Medulla oblongata (tissue), 1 donor: Measurements from ENCODE around the gene NOP14.
"Not testable (repeated sequence)": the region's sequence is repeated elsewhere in the genome, so short reads cannot be mapped to it uniquely, and the experiment has no call there.

Experiments
- DNase-seq: peaks from one replicate; pipeline ENCODE4 v3.0.0-alpha.2; 2015; ENCODE audit errors: extremely low spot score

Gene NOP14

DNA sequence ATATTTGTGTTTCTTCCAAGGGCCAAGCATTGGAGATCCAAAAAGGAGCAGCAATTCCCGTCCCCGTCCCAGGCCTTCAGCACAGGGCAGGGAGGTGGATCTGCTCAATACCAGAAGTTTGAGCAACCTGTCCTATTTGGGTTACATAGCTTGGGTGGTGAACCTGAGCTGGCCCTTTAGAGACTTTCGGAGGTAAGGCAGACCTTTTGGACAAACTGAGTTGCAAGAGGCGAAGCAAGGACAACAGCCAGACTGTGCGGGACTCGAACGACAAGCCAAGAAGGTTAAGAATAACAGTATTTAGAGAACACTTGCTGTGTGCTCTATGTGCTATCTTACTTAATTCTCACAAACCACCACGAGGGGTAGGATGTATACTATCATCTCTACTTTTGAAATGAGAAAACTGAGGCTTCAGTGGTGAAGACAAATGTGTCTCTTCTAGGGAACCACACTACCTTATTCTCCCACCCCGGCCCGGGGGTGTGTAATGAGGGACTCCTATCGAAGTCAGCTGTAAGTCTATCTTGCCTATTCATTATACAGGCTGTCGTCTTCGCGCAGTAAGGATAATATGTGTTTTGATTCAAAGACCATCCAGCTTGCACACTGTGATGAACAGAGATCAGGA, 1.3 kb downstream of the NOP14 start:
- no peak for DNase-seq

DNA sequence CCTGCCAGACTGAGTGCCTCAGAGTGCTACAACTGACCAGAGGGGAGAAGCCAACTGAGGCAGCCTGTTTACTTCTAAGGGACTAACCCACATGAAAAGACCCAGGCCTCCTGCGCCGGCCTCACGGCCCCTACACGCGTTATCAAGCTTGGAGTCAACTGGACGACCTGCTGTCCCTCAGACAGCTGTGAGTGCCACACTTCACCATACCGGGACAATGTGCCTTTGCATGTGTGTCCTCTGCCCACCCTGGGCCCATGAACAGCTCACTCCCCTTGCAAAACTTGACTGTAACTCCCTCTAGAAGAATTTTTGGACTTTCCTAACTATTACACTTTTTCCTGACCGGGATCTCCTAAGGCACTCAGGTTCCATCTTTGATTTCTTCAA, 1.8 kb downstream of the NOP14 start:
- no peak for DNase-seq

DNA sequence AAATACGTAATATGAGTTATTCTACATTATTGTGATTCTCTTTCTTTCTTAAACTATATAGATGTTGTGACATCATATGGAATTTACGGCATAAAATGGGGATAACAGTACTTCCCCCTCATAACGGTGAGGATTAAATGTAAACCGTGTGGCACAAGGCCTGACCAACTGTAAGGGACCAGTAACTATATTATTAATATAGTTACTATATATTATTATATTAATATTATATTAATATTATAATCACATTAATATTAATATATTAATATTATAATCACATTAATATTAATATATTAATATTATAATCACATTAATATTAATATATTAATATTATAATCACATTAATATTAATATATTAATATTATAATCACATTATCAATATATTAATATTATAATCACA, 2.8 kb downstream of the NOP14 start:
- not testable (repeated sequence) for DNase-seq

DNA sequence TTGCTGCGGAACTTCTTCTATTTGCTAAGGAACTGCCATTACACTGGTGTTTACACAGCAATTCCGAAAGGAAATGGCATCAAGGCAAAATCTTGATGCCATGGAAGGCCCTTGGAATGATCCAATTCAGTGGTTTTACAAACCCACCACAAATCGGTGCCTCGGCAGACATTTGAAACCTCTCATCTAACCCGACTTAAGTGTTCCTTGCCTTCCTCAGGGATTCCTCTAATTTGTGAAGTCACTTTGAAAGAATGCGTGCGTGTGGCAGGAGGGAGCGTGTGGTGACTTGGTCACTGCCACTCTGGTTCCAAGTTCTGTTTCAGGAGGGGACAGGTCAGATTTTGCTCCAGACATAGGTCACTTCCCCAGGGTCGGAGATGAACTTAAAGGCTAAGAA, 4.8 kb downstream of the NOP14 start:
- no peak for DNase-seq

DNA sequence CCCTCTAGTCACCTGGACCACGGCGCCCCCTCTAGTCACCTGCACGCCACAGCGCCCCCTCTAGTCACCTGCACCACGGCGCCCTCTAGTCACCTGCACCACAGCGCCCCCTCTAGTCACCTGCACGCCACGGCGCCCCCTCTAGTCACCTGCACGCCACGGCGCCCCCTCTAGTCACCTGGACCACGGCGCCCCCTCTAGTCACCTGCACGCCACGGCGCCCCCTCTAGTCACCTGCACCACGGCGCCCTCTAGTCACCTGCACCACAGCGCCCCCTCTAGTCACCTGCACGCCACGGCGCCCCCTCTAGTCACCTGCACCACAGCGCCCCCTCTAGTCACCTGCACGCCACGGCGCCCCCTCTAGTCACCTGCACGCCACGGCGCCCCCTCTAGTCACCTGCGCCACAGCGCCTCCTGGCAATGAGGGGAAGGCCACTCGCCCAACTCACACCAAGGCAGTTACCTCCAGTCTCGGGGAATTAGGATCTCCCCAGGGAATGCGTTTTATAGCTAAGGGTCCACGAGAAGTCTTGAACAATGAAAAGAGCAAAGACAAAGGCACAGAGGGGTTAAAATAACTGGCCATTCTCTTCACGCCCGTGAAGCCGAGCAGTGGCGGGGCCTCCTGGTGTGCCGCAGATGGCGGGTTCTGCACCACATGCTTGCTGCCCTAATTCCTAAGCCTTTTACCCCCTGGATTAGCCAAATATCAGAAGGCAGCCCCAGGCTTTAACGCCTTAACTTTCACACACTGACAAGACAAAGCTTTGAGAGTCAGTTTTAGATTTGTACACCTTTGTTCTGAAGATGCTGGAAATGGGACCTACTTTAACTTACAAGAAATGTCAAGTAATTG, 7.8 kb downstream of the NOP14 start:
- not testable (repeated sequence) for DNase-seq

DNA sequence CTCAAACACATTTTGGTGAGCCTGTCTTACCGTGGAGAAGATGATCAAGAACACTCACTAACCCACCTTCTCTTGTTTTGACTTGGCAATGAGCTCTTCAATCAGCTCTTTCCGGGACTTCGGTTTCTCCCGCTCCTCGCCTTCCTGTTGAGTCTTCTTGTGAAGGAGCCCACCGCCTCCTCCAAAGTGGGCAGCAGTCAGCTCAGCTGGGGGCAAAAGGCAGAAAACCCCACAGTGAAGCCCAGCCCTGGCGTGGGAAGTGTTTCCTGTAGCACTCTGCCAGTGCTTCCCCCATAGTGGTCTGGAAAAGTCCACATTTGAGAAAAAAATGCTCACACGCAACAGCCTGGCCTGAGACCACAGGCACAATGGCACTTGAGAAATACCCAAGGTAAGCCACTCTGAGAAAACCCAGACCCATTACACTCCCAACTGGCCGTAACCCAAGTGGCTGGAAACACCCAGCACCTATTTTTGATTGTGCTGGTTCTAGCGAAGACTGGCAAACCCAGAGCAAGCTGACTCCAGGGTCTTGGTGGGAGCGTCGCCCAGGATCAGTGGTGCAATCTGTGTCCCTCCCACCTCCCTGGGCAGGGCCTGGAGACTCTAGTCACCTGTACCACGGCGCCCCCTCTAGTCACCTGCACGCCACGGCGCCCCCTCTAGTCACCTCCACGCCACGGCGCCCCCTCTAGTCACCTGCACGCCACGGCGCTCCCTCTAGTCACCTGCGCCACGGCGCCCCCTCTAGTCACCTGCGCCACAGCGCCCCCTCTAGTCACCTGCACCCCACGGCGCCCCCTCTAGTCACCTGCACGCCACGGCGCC, 8.6 kb downstream of the NOP14 start:
- no peak for DNase-seq

DNA sequence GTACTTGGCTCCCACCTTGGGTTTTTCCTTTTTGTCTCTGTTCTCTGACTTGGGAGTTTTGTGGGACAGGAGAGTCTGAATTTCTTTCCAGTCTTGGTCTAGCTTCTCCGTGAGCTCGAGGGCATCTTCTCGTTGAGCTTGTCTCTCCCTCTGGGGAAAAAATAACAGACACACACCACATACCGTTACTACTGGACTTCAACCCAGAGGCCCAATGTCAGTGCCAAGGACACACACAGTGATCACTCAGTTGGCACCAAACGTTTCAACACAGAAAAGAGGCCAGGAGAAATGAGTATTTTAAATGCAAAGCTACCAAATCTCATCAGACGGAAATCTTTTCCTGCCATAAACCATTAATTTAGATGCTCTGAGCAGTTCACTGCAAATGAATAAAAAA, 9.7 kb downstream of the NOP14 start:
- no peak for DNase-seq

DNA sequence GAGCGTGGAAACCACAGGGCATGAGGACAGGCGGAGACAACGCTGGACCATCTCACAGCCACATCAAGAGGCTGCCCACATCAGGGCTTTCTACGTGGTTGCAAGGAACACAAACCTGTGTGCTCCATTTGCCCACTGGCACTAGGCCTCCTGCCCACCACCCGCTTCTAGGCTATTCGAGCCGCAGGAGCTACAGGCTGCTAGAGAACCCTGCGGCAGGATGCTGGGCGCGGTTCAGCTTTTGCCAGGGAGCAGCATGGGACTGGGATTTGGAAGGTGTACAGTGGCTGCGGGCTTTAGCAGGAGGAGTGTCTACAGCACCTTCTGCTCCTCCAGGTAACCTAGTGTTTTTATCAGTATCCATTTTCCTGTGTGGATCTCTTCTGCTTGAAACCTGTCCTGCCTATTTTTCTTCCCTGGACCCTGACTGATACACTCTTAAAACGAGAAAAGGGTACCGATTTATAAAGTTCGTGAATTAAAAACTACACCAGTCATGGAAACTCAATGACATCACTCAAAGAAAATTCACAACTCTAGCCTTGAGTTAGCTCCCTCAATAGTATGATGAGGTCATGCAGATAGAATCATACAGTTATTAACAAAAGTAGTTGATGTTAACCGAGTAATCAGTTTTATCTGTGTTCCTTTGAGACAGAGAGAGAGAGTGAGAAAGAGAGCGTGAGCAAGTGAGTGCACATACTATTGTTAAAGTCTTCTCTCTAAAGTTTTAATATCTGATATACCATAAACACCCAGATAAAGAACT, 12.8 kb downstream of the NOP14 start:
- DNase-seq = no peak

DNA sequence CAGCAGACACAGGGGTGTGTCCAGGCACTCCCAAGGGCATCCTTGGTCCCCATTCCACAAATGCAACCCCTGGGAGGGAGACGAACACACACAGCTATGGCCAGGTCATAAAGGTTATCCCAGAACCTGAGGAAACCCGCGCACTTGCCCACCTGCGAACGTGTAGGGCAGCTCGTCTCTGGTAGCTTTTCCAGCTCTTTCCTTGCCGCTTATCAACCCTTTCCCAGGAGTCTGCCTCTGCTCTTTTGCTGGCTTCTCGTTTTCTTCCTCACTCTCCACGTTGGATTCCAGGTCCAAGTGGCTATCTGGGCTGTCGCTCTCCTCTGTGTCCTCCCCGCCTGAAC, 13.5 kb downstream of the NOP14 start:
- no peak for DNase-seq

DNA sequence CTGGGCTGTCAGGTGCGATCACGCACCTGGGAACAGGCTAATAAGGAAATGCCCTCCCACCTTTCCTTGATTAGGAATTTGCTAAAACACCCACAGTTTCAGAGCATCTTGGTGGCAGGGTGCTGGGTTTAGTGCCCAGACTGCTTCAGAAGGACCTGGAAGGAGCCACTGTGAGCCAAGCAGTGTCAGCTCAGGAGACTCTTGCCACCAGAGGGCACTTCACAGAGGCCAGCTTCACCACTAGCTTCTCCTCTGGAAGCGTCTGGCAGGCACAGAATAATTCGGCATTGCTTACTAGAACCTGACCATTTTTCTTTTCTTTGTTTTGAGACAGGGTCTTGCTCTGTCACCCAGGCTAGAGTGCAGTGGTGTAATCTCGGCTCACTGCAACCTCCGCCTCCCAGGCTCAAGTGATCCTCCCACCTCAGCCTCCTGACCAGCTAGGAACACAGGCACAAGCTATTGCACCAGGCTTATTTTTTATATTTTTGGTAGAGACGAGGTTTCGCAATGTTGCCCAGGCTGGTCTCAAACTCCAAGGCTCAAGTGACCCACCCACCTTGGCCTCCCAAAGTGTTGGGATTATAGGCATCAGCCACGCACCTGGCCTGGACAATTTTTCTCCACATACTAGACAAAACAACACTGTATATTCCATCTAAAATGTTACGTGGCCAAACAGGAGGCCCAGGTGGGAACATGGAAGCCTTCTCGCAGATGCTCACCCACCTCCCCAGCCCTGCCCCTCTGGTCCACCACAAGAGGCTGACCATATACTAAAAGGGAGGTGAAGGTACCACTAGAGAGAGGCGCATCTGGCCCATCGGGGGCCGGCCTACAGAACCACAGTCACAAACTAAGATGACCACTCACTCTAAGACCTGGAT, 14.1 kb downstream of the NOP14 start:
- DNase-seq = peak; percentile 47

DNA sequence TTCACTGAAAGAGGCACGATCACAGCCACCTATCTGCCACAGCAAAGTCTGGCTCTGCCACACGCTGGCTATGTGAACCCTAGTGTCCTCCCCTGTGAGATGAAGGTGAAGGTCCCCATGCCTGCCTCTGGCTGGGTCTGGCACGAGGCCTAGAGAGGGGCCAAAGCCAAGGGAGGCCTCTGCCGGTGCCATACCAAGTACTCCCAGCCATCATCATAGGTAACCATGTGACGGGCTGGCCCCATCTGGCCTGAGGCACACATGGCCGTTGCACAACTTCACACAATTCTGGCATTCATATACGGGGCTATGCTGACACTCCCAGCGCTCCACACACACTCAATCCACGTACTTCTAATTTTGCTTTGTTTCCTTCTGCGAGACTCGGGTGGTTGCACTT, 15.3 kb downstream of the NOP14 start:
- no peak for DNase-seq

DNA sequence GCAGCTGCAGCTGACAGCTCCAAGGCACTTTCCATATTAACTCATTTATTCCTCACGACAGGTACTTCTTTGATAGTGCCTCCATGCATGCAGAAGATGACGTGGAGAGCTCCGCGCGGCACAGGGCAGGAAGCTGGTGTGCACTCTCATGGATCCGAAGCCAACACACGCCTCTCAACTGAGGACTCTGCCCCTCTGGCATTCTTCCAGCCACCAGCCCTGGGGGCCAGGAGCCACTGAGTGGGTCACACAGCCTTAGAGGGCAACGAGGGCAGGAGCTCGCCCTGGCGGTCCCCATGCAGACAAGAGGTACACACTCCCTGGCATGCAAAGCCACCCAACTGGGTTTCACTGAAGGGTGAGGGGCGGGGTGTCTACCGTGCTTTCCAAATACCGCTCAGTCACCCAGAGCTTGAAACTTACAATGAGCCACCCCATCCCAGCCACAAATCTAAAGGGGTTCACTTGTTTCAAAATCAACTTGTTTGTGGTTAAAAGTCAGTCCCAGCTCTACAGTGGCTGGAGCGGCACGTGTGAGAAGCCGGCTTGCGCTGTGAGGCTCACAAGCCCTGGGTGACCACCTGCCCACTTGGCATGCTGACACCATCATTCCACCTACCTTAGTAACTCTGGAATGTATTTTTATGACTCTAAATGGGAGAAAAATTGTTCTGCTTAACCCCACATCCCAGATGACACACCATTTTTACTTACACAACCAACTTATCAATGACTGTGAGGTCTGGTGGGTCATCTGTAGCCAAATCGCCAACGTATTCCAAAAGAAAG, 16.2 kb downstream of the NOP14 start:
- DNase-seq = no peak

DNA sequence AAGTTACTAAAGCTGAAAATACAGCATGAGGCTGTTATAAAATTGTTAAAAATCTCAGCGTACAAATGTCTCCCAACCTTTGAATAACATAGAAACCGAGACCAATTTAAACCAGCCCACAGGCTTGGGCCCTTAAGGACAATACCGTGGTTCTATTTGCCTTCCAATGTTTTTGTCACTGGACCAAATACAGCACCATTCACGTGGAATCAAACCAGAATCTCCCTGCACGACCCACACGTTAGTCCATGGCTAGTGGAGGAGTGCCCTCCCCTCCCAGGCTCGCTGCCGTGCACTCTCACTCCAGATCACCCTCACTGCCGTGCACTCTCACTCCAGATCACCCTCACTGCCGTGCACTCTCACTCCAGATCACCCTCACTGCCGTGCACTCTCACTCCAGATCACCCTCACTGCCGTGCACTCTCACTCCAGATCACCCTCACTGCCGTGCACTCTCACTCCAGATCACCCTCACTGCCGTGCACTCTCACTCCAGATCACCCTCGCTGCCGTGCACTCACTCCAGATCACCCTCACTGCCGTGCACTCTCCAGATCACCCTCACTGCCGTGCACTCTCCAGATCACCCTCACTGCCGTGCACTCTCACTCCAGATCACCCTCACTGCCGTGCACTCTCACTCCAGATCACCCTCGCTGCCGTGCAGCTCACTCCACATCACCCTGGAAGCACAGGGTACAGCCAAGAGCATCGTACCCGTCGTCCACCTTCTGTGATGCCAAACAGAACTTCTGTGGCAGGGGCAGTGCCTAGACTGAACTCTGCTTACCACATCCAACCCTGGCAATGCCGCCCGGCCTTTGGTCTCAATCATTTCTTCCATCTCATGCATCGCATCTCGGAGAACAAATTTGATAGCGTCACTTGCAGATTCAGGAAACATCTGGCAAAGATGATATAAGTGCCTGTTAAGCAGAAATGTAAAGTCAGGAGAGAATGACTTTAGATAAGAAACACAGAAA, 17.3 kb downstream of the NOP14 start:
- DNase-seq = not testable (repeated sequence)

DNA sequence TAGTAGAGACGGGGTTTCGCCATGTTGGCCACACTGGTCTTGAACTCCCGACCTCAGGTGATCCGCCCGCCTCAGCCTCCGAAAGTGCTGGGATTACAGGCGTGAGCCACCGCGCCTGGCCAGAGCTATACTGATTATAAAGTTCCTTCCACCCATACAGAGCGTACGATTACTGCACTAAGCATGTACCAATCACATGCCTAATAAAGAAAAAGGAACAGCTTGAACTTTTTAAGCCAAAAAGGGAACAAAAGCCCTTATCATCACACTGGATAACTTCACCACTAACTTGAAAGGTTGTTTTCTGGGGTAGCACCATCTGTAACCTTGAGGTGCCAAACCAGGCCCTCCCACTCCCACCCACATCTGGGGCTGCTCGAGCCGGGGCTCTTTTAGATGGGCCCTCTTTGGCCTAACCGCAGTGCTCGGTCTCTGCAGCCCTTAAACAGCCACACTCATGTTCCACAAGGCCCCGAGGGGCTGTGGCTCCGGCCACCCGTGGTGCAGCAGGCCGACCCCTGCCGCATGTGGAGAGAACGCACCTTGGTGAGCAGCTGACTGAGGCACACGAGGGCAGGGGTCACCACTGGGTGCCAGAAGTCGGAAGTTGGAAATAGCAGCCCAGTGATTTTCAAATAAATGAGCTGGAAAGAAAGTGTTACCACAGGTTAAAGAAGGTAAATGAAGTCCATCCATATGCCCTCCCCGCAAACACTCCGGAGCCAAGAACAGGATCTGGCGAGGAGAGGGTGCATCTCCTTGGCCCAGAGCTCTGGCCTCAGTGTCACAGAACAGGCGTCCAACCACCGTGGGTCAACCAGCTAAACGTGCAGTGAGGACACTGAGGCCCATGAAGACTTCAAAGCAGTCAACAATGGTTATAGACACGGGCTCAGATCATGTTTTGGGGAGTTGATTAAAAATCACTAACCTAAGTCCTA, 18.4 kb downstream of the NOP14 start:
- DNase-seq = no peak

DNA sequence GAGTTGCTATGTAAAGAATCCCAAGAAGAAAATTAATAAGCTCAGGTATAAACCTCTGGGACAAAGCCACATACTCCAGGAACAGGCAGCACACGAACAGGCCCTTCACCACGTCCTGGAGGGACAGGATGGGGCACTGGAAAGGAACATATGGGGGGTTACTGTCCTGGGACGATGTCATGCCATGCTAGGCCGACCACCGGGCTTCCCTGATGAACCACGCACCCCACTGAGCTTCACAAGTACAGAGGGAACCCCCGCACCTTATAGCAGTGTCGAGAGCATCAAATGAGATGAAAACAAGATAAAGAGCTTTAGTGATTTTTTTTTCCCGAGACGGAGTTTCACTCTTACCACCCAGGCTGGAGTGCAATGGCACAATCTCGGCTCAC, 19.1 kb downstream of the NOP14 start:
- DNase-seq = no peak

DNA sequence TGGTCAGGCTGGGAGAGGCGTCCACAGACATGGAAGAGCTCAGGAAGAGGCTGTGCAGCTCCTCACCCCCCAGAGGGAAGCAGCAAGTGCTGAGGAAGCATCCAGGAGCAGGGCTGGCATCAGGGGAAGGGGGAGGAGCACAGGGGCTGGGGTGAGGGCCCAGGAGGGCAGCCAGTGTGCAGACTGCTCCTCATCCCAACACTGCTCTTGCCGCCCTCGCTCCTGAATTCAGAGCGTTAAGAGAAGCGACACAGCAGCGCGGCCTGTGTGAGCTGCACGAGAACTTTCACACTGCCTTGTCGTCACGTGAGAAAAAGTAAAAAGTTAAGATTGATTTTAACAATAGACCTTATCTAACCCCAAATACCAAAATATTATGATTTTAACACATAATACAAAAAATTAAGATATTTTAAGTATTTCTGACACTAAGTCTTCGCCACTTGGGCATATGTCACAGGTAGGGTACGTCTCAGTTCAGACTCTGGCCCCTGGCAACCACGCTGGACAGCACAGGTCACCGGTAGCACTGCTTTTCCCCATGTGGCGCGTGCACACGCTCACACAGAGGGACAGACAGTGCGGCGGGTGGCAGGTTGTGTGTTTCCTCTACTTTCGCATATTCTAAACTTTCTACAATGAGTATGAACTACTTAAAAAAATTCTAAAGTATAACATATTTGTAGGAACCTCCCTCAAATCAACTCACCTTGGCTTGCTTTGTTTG, 19.7 kb downstream of the NOP14 start:
- no peak for DNase-seq
